ENCODE results near the gene FOLR2. TPM values are rescaled to one million over a fixed set of nuclear protein-coding genes. Genes with fewer than 3 reads are reported as not detected.

The FOLR2 gene
- total and polyA plus RNA-seq, 2 donors (not counting 1 experiment from before 2014, with no cell fraction given), result 1.5 to 4.7 TPM

DNA sequence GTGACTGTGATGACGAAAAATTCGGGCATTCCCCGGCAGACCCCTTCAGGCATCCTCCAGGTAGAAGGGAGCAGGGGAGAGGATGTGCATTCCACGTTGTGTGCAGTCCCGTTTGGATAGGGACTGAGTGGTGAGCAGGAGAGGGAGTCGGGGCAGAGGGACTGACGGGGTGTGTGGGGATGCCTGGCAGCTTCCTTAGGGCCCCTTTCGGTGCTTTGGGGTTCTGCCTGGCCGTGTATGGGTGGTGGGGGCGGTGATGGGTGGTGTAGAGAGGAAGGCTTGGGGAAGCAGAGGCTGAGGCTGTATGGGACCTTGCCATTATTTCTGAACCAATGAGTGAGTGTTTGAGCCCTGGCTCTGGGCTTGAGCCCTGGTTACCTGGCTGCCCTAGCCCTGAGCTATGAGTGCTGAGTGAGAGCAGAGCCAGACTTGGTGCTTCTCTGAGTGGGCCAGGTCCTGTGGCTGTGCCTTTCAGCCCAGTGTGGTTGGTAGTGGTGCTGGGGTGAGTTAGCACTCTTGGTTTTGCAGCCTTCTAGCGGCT, 8.9 kb downstream of the FOLR2 start:
- H3K9ac ChIP-seq (ENCODE audit: low read length), result peak overlapping the region; percentile 81
- no peaks in the 10 kb centered on the region for H4K20me1 ChIP-seq (ENCODE audit: control insufficient read depth, insufficient read depth, low read length, poor library complexity, severe bottlenecking)
- H3K9me3 Mint-ChIP-seq (ENCODE audit: insufficient read depth), result no peaks in the 10 kb centered on the region
- H3K4me2 ChIP-seq (replicated peaks; ENCODE audit: low read depth, low read length, poor library complexity, severe bottlenecking), result peak overlapping the region; percentile 99
- ChIA-PET POLR2A (no interaction called here), CTCF (interaction anchor here (1.2 to 2.4 kb wide), 3 partner anchors 13 to 82 kb away, joined by 4 to 10 read pairs (median 7); no protein-coding TSS in a partner anchor)
- H3K4me1 ChIP-seq (ENCODE audit: control insufficient read depth in 2 of 2, insufficient read depth in 2 of 2, low read length in 2 of 2), result peaks cover 26 to 36% of the 10 kb centered on the region in 2 donors
- peak overlapping the region; percentile 38 to 91 (median 80) for H3K4me3 ChIP-seq (ENCODE audit: control extremely low read depth in 1 of 5, extremely low read depth in 1 of 5, insufficient read depth in 1 of 5, low read depth in 2 of 5, low read length in 4 of 5)
- H3K27me3 Mint-ChIP-seq, result no peaks in the 10 kb centered on the region
- H3K79me2 ChIP-seq (ENCODE audit: control insufficient read depth, insufficient read depth, low read length), result peaks cover 13% of the 10 kb centered on the region
- no peaks in the 10 kb centered on the region for H3K9me3 ChIP-seq (ENCODE audit: control extremely low read depth in 1 of 3, control insufficient read depth in 2 of 3, insufficient read depth in 1 of 3, low read length in 2 of 3)
- peak overlapping the region; percentile 41 to 75 for H3K27ac ChIP-seq (ENCODE audit: low read length in 2 of 2)
- peak overlapping the region; percentile 93 for H3K4me3 Mint-ChIP-seq
- ATAC-seq (ENCODE audit: low read depth), result no peak
- whole genome bisulfite sequencing (ENCODE audit: insufficient coverage), result 0% methylated on average over 9 of the region's 11 CpGs
- DNase-seq, result peak; percentile 56
- peak overlapping the region; percentile 95 for H3K27ac Mint-ChIP-seq
- H2AFZ ChIP-seq (ENCODE audit: insufficient read depth, low read depth, low read length, poor library complexity, severe bottlenecking), result peak overlapping the region; percentile 84
- H3K27me3 ChIP-seq (replicated peaks in 1 of 4; ENCODE audit: control extremely low read depth in 1 of 4, control insufficient read depth in 3 of 4, insufficient read depth in 4 of 4, low read length in 3 of 4), result no peaks in the 10 kb centered on the region
- H3K36me3 ChIP-seq (replicated peaks in 1 of 2; ENCODE audit: control extremely low read depth in 1 of 2, control insufficient read depth in 1 of 2, extremely low read depth in 1 of 2, insufficient read depth in 2 of 2, low read length in 1 of 2), result peaks cover 0 to 22% of the 10 kb centered on the region in 2 experiments
- intact Hi-C loops (cut with micrococcal nuclease), result loop anchor here (1.0 to 10.0 kb wide), 3 partner anchors 13 to 1369 kb away; partner anchors contain the start of genes ATG16L2 and FAM168A
- TF ChIP-seq, protein P1, sequence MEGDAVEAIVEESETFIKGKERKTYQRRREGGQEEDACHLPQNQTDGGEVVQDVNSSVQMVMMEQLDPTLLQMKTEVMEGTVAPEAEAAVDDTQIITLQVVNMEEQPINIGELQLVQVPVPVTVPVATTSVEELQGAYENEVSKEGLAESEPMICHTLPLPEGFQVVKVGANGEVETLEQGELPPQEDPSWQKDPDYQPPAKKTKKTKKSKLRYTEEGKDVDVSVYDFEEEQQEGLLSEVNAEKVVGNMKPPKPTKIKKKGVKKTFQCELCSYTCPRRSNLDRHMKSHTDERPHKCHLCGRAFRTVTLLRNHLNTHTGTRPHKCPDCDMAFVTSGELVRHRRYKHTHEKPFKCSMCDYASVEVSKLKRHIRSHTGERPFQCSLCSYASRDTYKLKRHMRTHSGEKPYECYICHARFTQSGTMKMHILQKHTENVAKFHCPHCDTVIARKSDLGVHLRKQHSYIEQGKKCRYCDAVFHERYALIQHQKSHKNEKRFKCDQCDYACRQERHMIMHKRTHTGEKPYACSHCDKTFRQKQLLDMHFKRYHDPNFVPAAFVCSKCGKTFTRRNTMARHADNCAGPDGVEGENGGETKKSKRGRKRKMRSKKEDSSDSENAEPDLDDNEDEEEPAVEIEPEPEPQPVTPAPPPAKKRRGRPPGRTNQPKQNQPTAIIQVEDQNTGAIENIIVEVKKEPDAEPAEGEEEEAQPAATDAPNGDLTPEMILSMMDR (IDR thresholded peaks at IDR 0.05), result no peak
- no peak for TF ChIP-seq EZH2 (IDR thresholded peaks at IDR 0.05; ENCODE audit: borderline replicate concordance, insufficient read depth, low read depth, low read length, poor library complexity, severe bottlenecking)
- peaks cover 40% of the 10 kb centered on the region for H3K4me1 Mint-ChIP-seq

- Histone ChIP-seq H3K4me1 (ENCODE audit: control insufficient read depth in 2 of 2, insufficient read depth in 2 of 2, low read length in 2 of 2) (peaks cover 18 to 23% of the 10 kb centered on the region in 2 donors), H3K36me3 (replicated peaks in 1 of 2; ENCODE audit: control extremely low read depth in 1 of 2, control insufficient read depth in 1 of 2, extremely low read depth in 1 of 2, insufficient read depth in 2 of 2, low read length in 1 of 2) (peaks cover 0 to 34% of the 10 kb centered on the region in 2 experiments), H2AFZ (ENCODE audit: insufficient read depth, low read depth, low read length, poor library complexity, severe bottlenecking) (no peak overlapping the region), H3K79me2 (ENCODE audit: control insufficient read depth, insufficient read depth, low read length) (peaks cover 13% of the 10 kb centered on the region), H3K9me3 (ENCODE audit: control extremely low read depth in 1 of 3, control insufficient read depth in 2 of 3, insufficient read depth in 1 of 3, low read length in 2 of 3) (no peaks in the 10 kb centered on the region), H3K9ac (ENCODE audit: low read length) (no peak overlapping the region), H3K4me3 (ENCODE audit: control extremely low read depth in 1 of 5, extremely low read depth in 1 of 5, insufficient read depth in 1 of 5, low read depth in 2 of 5, low read length in 4 of 5) (no peak overlapping the region), H3K4me2 (replicated peaks; ENCODE audit: low read depth, low read length, poor library complexity, severe bottlenecking) (no peak overlapping the region), H3K27ac (ENCODE audit: low read length in 2 of 2) (peak overlapping the region in 1 of 2 donors; percentile 13), H4K20me1 (ENCODE audit: control insufficient read depth, insufficient read depth, low read length, poor library complexity, severe bottlenecking) (no peaks in the 10 kb centered on the region), H3K27me3 (replicated peaks in 1 of 4; ENCODE audit: control extremely low read depth in 1 of 4, control insufficient read depth in 3 of 4, insufficient read depth in 4 of 4, low read length in 3 of 4) (no peaks in the 10 kb centered on the region)
- POLR2A ChIA-PET, result no interaction called here
- Mint-ChIP-seq H3K4me3 (no peak overlapping the region), H3K27me3 (no peaks in the 10 kb centered on the region), H3K9me3 (ENCODE audit: insufficient read depth) (no peaks in the 10 kb centered on the region), H3K27ac (no peak overlapping the region), H3K4me1 (peaks cover 29% of the 10 kb centered on the region)
- CTCF ChIA-PET, result interaction anchor here (0.7 to 2.4 kb wide), 2 partner anchors 11 to 1570 kb away, joined by 5 to 10 read pairs; no protein-coding TSS in a partner anchor
- intact Hi-C loops (cut with micrococcal nuclease), result loop anchor here (10.0 kb wide), 2 partner anchors 588 to 1368 kb away; partner anchors contain the start of genes ATG16L2 and FAM168A
- TF ChIP-seq, protein P1 (IDR thresholded peaks at IDR 0.05), result no peak
- DNase-seq (no peak), ATAC-seq (ENCODE audit: low read depth) (no peak)
- 100% methylated on average over 4 of the region's 5 CpGs for WGBS (ENCODE audit: insufficient coverage)
Observed at GRCh38 chr11:72226701-72227100, 10.1 kb downstream of the FOLR2 start.
